HL-60 (cell line): ENCODE results near the gene SSR2.

ENCODE experiments used
- CTCF ChIP-seq: IDR thresholded peaks from one replicate; pipeline ENCODE4 v1.5.1; 2011; ENCODE audit warnings: low read length, control low read depth, inconsistent platforms; ENCODE audit not compliant: insufficient read depth
- REST ChIP-seq: IDR thresholded peaks from 2 replicates; pipeline ENCODE4 v1.6.1; 2012; ENCODE audit warnings: low read depth; ENCODE audit not compliant: insufficient replicate concordance

GRCh38 chr1:155993595-155993994 lies 27.2 kb downstream of the SSR2 start:
- TF ChIP-seq CTCF: no peak
- TF ChIP-seq REST: no peak
